NCI-H2171 treated with DMSO at 0.1 percent for 48 hours (cell line): ENCODE measurements around the gene TENM4.

Source experiments
- DNase-seq: peaks from one replicate; lab custom pipeline; 2025; lab: John Stamatoyannopoulos, UW

Gene TENM4

GRCh38 chr11:78787696-78788095 is 653.1 kb downstream of the TENM4 start:
- no peak for DNase-seq

- no peak for DNase-seq
These were observed 654.1 kb downstream of the TENM4 start for GRCh38 chr11:78786746-78787145.

GRCh38 chr11:78786086-78786485 is 654.7 kb downstream of the TENM4 start:
- DNase-seq = no peak

GRCh38 chr11:78784321-78785061 is 656.3 kb downstream of the TENM4 start:
- DNase-seq = no peak

- DNase-seq = no peak
These were observed 657.0 kb downstream of the TENM4 start for GRCh38 chr11:78783846-78784245.

- no peak for DNase-seq
These were observed 657.5 kb downstream of the TENM4 start for GRCh38 chr11:78783301-78783700.

GRCh38 chr11:78782725-78783124 is 658.1 kb downstream of the TENM4 start:
- no peak for DNase-seq

- no peak for DNase-seq
These were observed 659.9 kb downstream of the TENM4 start for GRCh38 chr11:78780889-78781288.

- DNase-seq = no peak
These were observed 667.3 kb downstream of the TENM4 start for GRCh38 chr11:78773492-78773891.

GRCh38 chr11:78773077-78773476 is 667.8 kb downstream of the TENM4 start:
- DNase-seq = no peak

GRCh38 chr11:78772186-78772585 is 668.6 kb downstream of the TENM4 start:
- DNase-seq = no peak

- DNase-seq = no peak
These were observed 669.9 kb downstream of the TENM4 start for GRCh38 chr11:78770931-78771330.

- no peak for DNase-seq
These were observed 671.9 kb downstream of the TENM4 start for GRCh38 chr11:78768971-78769370.

GRCh38 chr11:78768345-78768744 is 672.5 kb downstream of the TENM4 start:
- DNase-seq = no peak

- DNase-seq = no peak
These were observed 673.5 kb downstream of the TENM4 start for GRCh38 chr11:78767027-78767932.

GRCh38 chr11:78764946-78765345 is 675.9 kb downstream of the TENM4 start:
- DNase-seq = no peak

GRCh38 chr11:78763664-78764063 is 677.2 kb downstream of the TENM4 start:
- DNase-seq = no peak

- DNase-seq = no peak
These were observed 678.7 kb downstream of the TENM4 start for GRCh38 chr11:78762105-78762504.

- no peak for DNase-seq
These were observed 681.8 kb downstream of the TENM4 start for GRCh38 chr11:78759071-78759470.

- DNase-seq = no peak
These were observed 687.5 kb downstream of the TENM4 start for GRCh38 chr11:78753297-78753696.

- no peak for DNase-seq
These were observed 688.3 kb downstream of the TENM4 start for GRCh38 chr11:78752494-78752893.

GRCh38 chr11:78748918-78749690 is 691.7 kb downstream of the TENM4 start:
- peak; percentile 17 for DNase-seq
